Measurements from ENCODE around the gene TAPBP. TPM values are rescaled to one million over a fixed set of nuclear protein-coding genes. Genes with fewer than 3 reads are reported as not detected.

TAPBP gene
- total RNA-seq, 1 donor from 2014 or later: 132 TPM

- DNase-seq (ENCODE audit: low spot score): no peak
These were observed 6.0 kb upstream of the TAPBP start for GRCh38 chr6:33319939-33320314.

- no peak for DNase-seq (ENCODE audit: low spot score)
These were observed 4.7 kb upstream of the TAPBP start for GRCh38 chr6:33318426-33319073.

GRCh38 chr6:33317669-33318425 lies 4.0 kb upstream of the TAPBP start, which contains the start of gene ZBTB22:
Gene ZBTB22, minus strand, starts transcription at chr6:33317744. Its CDS starts 828 bp downstream, at chr6:33316916.
- DNase-seq (ENCODE audit: low spot score): peak; percentile 98

- DNase-seq (ENCODE audit: low spot score): peak; percentile 69
These were observed 3.5 kb upstream of the TAPBP start for GRCh38 chr6:33317419-33317668.

- no peak for DNase-seq (ENCODE audit: low spot score)
These were observed 2.9 kb upstream of the TAPBP start for GRCh38 chr6:33316603-33317418.

GRCh38 chr6:33315793-33316602 lies 2.1 kb upstream of the TAPBP start:
- DNase-seq (ENCODE audit: low spot score): no peak

- DNase-seq (ENCODE audit: low spot score): no peak
These were observed 1.3 kb upstream of the TAPBP start for GRCh38 chr6:33314943-33315792.

- DNase-seq (ENCODE audit: low spot score): peak; percentile 74
These were observed 651 bp upstream of the TAPBP start for GRCh38 chr6:33314515-33314942.

- DNase-seq (ENCODE audit: low spot score): no peak
These were observed 671 bp downstream of the TAPBP start for GRCh38 chr6:33313105-33313708.

GRCh38 chr6:33312361-33313104 lies 1.3 kb downstream of the TAPBP start:
- DNase-seq (ENCODE audit: low spot score): peak; percentile 88

GRCh38 chr6:33306356-33306755 lies 7.5 kb downstream of the TAPBP start:
- no peak for DNase-seq (ENCODE audit: low spot score)

GRCh38 chr6:33305052-33305451 lies 8.8 kb downstream of the TAPBP start:
- DNase-seq (ENCODE audit: low spot score): no peak

- no peak for DNase-seq (ENCODE audit: low spot score)
These were observed 9.7 kb downstream of the TAPBP start for GRCh38 chr6:33304216-33304615.

GRCh38 chr6:33301877-33302276 lies 12.0 kb downstream of the TAPBP start:
- DNase-seq (ENCODE audit: low spot score): no peak

- DNase-seq (ENCODE audit: low spot score): peak; percentile 95
These were observed 14.5 kb downstream of the TAPBP start for GRCh38 chr6:33299237-33299944.

- DNase-seq (ENCODE audit: low spot score): peak; percentile 89
These were observed 15.1 kb downstream of the TAPBP start, which contains the start of gene RGL2 for GRCh38 chr6:33298773-33299236. Gene RGL2, minus strand, starts transcription at chr6:33298942. Its CDS starts 332 bp downstream, at chr6:33298610.

- DNase-seq (ENCODE audit: low spot score): peak; percentile 83
These were observed 15.7 kb downstream of the TAPBP start for GRCh38 chr6:33297956-33298772.

- DNase-seq (ENCODE audit: low spot score): peak; percentile 87
These were observed 16.4 kb downstream of the TAPBP start for GRCh38 chr6:33297406-33297955.

All from ureter (tissue), 1 donor.